NCI-H460 (cell line): Measurements from ENCODE around the gene BMP7. TPM values are rescaled to one million over a fixed set of nuclear protein-coding genes. Genes with fewer than 3 reads are reported as not detected.

ENCODE experiments used
- DNase-seq: peaks from one replicate; pipeline ENCODE4 v3.0.0-alpha.2; 2016; ENCODE audit warnings: low read depth; ENCODE audit errors: extremely low read depth
- total RNA-seq: library from RNA; depleted of rRNA; stranded (reverse); fragments of >200 nt; shearing (Covaris generic); gene quantifications from 2 replicates; pipeline ENCODE4 v1.2.3, GENCODE V29; 2014

Gene BMP7
- total RNA-seq, 1 experiment from 2014 or later = 0.17 TPM

- no peak for DNase-seq
Measured at GRCh38 chr20:57137676-57138075, 128.8 kb downstream of the BMP7 start.

GRCh38 chr20:57136734-57137133, 129.7 kb downstream of the BMP7 start:
- DNase-seq = no peak

GRCh38 chr20:57135875-57136274, 130.6 kb downstream of the BMP7 start:
- no peak for DNase-seq

- DNase-seq = no peak
Measured at GRCh38 chr20:57134804-57135203, 131.6 kb downstream of the BMP7 start.

- no peak for DNase-seq
Measured at GRCh38 chr20:57133926-57134650, 132.4 kb downstream of the BMP7 start.

GRCh38 chr20:57131601-57132391, 134.6 kb downstream of the BMP7 start:
- DNase-seq = no peak

- no peak for DNase-seq
Measured at GRCh38 chr20:57131077-57131476, 135.4 kb downstream of the BMP7 start.

- no peak for DNase-seq
Measured at GRCh38 chr20:57130160-57130772, 136.2 kb downstream of the BMP7 start.

GRCh38 chr20:57129303-57129702, 137.1 kb downstream of the BMP7 start:
- DNase-seq = no peak

- no peak for DNase-seq
Measured at GRCh38 chr20:57128044-57128757, 138.2 kb downstream of the BMP7 start.

GRCh38 chr20:57126481-57127092, 139.9 kb downstream of the BMP7 start:
- no peak for DNase-seq

GRCh38 chr20:57124800-57125517, 141.5 kb downstream of the BMP7 start:
- DNase-seq = no peak

- DNase-seq = no peak
Measured at GRCh38 chr20:57124366-57124765, 142.1 kb downstream of the BMP7 start.

GRCh38 chr20:57123504-57123903, 142.9 kb downstream of the BMP7 start:
- DNase-seq = no peak

- no peak for DNase-seq
Measured at GRCh38 chr20:57122536-57123489, 143.6 kb downstream of the BMP7 start.

GRCh38 chr20:57118964-57119363, 147.5 kb downstream of the BMP7 start:
- DNase-seq = no peak
